Glutamatergic neuron (in vitro differentiated cells): Measurements from ENCODE around the gene SLC20A1. TPM values are rescaled to one million over a fixed set of nuclear protein-coding genes. Genes with fewer than 3 reads are reported as not detected.

ENCODE experiments used
- DNase-seq: peaks from one replicate; pipeline ENCODE4 v3.0.0; 2022
- H3K27ac Mint-ChIP-seq: one replicate; pipeline ENCODE4 v1.8.0; 2020; ENCODE audit warnings: mild to moderate bottlenecking, mixed read lengths, inconsistent platforms; ENCODE audit not compliant: unreplicated experiment
- H3K27me3 Mint-ChIP-seq: one replicate; pipeline ENCODE4 v1.8.0; 2020; ENCODE audit warnings: mild to moderate bottlenecking, moderate library complexity, mixed read lengths, inconsistent platforms; ENCODE audit not compliant: unreplicated experiment
- H3K36me3 Mint-ChIP-seq: one replicate; pipeline ENCODE4 v1.8.0; 2020; ENCODE audit warnings: mild to moderate bottlenecking, mixed read lengths, inconsistent platforms; ENCODE audit not compliant: unreplicated experiment
- H3K4me1 Mint-ChIP-seq: one replicate; pipeline ENCODE4 v1.8.0; 2020; ENCODE audit warnings: mild to moderate bottlenecking, low read depth, mixed read lengths, inconsistent platforms; ENCODE audit not compliant: unreplicated experiment
- H3K4me3 Mint-ChIP-seq: one replicate; pipeline ENCODE4 v1.8.0; 2020; ENCODE audit warnings: mild to moderate bottlenecking, mixed read lengths, inconsistent platforms; ENCODE audit not compliant: unreplicated experiment
- H3K9me3 Mint-ChIP-seq: one replicate; pipeline ENCODE4 v1.8.0; 2020; ENCODE audit warnings: mild to moderate bottlenecking, moderate library complexity, mixed read lengths, inconsistent platforms; ENCODE audit not compliant: unreplicated experiment
- total RNA-seq: library from RNA; stranded (reverse); fragmentation: NEBNext Ultra II Directional; extraction: Animal tissue kit (Norgen Biotek cat#: 25700); gene quantifications from one replicate; pipeline ENCODE4 v1.2.1, GENCODE V29; 2021; ENCODE audit not compliant: unreplicated experiment
- TF ChIP-seq, protein P1 (sequence below): fragments of 200-600 bp; sonication (generic); IDR thresholded peaks from one replicate; pipeline ENCODE4 v1.5.0; 2021; ENCODE audit not compliant: partially characterized antibody, unreplicated experiment

Gene SLC20A1
- total RNA-seq, 1 donor from 2014 or later, result 73.0 TPM

DNA sequence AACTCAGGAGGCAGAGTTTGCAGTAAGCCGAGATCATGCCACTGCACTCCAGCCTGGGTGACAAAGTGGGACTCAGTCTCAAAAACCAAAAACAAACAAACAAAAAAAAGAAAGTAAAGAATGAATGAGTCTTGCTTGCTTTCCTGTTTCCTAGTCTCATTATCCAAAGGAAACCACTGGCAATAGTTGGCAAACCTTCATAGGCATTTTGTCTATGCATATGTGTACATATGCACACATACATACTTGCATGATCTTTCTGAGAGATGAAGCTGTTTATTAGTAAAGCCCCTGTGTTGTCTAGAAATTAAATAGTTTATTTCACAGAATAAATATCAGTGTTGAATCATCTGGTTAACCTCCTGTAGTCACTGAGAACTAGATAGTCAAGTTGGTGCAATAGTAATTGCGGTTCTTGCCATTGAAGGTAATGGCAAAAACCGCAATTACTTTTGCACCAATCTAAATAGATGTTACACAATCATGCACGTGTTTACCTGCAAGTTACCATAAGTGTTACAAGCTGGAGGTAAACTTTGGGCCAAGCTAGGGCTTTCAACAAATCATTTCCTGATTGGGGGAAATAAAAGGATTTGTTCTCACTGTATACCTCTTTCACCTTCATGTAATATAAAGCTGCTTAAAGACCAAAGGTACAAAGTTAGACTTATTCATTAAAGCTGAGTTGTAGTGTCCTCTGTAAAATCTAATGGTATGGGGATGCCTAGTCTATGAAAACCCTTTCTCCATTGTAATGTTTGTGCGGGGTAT is 24.7 kb downstream of the SLC20A1 start:
- no peaks in the 10 kb centered on the region for H3K4me1 Mint-ChIP-seq

DNA sequence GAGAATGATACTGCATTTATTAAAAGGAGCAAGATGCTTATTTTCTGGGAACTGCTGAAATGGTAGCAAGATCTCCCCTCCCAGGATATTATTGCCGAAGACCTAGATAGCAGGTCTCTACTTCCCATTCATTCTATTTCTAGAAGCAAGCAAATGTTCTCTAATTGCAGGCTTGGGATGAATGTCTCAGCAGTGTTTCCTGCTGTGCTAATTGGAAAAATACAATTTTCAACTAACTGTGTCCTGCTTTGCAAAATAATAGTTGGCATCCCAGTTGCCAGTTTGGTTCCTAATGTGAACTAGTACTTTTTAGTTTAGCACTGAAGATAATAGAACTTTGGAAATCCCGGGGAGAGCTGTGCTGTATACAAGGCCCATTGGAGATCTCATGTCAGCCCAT is 26.1 kb downstream of the SLC20A1 start:
- no peak overlapping the region for H3K27ac Mint-ChIP-seq
- H3K9me3 Mint-ChIP-seq, result no peaks in the 10 kb centered on the region
- TF ChIP-seq, protein P1, sequence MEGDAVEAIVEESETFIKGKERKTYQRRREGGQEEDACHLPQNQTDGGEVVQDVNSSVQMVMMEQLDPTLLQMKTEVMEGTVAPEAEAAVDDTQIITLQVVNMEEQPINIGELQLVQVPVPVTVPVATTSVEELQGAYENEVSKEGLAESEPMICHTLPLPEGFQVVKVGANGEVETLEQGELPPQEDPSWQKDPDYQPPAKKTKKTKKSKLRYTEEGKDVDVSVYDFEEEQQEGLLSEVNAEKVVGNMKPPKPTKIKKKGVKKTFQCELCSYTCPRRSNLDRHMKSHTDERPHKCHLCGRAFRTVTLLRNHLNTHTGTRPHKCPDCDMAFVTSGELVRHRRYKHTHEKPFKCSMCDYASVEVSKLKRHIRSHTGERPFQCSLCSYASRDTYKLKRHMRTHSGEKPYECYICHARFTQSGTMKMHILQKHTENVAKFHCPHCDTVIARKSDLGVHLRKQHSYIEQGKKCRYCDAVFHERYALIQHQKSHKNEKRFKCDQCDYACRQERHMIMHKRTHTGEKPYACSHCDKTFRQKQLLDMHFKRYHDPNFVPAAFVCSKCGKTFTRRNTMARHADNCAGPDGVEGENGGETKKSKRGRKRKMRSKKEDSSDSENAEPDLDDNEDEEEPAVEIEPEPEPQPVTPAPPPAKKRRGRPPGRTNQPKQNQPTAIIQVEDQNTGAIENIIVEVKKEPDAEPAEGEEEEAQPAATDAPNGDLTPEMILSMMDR, result no peak
- no peaks in the 10 kb centered on the region for H3K4me1 Mint-ChIP-seq
- H3K27me3 Mint-ChIP-seq, result no peaks in the 10 kb centered on the region
- DNase-seq, result no peak
- no peak overlapping the region for H3K4me3 Mint-ChIP-seq
- no peaks in the 10 kb centered on the region for H3K36me3 Mint-ChIP-seq

More for the DNA sequence above, 24.7 kb downstream of the SLC20A1 start:
- Mint-ChIP-seq H3K36me3 (no peaks in the 10 kb centered on the region), H3K9me3 (no peaks in the 10 kb centered on the region), H3K27me3 (no peaks in the 10 kb centered on the region), H3K27ac (no peak overlapping the region), H3K4me3 (no peak overlapping the region)
- no peak for DNase-seq
- TF ChIP-seq, protein P1, result no peak

DNA sequence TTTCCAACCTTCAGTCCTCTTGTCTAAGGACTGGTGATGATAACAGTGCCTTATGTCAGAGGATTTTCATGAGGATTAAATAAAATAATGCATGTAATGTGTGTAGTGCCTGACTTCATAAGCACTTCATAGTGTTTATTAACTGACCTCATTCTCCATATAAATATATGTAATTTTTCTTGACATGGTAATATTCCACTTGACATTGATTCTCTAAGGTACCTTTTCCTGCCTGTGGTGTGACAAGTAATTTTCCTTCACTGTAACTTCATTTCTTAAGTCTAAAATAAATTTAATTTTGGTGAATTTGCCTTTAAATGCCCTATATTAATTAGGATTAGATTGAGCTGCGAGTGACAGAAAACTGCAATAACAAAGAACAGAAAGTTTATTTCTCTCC is 27.3 kb downstream of the SLC20A1 start:
- H3K4me1 Mint-ChIP-seq, result no peaks in the 10 kb centered on the region
- no peaks in the 10 kb centered on the region for H3K27me3 Mint-ChIP-seq
- TF ChIP-seq, protein P1, result no peak
- no peaks in the 10 kb centered on the region for H3K36me3 Mint-ChIP-seq
- no peaks in the 10 kb centered on the region for H3K9me3 Mint-ChIP-seq
- H3K4me3 Mint-ChIP-seq, result no peak overlapping the region
- no peak overlapping the region for H3K27ac Mint-ChIP-seq
- DNase-seq, result no peak

DNA sequence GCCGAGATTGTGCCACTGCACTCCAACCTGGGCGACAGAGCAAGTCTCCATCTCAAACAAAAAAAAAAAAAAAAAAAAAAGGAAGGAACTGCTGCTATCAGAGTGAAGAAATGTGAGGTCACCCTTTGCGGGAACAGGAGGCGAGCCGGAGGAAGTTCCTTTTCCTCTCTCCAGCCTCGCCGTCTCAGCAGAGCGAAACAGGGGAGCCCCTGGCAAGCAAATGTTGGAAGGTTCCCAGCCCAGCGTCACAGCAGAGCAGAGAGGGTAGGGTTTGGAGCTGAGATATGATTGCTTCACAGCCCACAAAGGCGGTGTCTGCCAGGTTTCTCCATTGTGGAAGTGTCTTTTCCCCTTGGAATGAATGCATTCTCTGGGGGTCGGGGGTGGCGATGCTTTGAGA is 28.5 kb downstream of the SLC20A1 start:
- DNase-seq, result no peak
- Mint-ChIP-seq H3K4me3 (no peak overlapping the region), H3K27ac (no peak overlapping the region), H3K4me1 (no peaks in the 10 kb centered on the region), H3K27me3 (peaks cover under 1% of the 10 kb centered on the region), H3K9me3 (no peaks in the 10 kb centered on the region), H3K36me3 (no peaks in the 10 kb centered on the region)
- TF ChIP-seq, protein P1, result no peak

DNA sequence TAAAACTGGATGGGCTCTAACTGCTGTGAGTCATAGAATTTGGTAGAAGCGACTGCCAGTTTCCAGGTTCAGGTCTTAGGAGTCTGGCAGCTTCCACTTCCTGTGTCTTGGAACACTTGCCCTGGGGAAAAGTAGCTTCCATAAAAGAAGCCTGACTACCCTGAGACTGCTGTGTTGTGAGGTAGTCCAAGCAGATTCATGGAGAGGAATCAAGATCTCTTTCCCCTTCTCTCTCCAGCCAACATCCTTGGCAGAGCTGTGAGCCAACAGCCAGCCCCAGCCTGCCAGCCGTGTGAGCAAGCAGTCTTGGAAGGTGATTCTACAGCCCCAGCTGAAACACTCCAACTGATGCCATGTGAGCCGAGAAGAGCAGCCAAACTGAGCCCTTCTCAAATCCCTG is 33.7 kb downstream of the SLC20A1 start:
- Mint-ChIP-seq H3K27me3 (peaks cover 2% of the 10 kb centered on the region), H3K4me1 (no peaks in the 10 kb centered on the region), H3K36me3 (no peaks in the 10 kb centered on the region), H3K4me3 (no peak overlapping the region), H3K27ac (no peak overlapping the region), H3K9me3 (no peaks in the 10 kb centered on the region)
- TF ChIP-seq, protein P1, result no peak
- DNase-seq, result no peak
